Testis (tissue), 2 donors: ENCODE measurements around the gene SELENOH.

ENCODE experiments used
- POLR2A ChIP-seq: fragments of 450-650 bp; IDR thresholded peaks from one replicate; pipeline ENCODE4 v1.6.1; 2017; ENCODE audit warnings: antibody characterized with exemption, mild to moderate bottlenecking, moderate library complexity
- TF ChIP-seq, protein P1 (sequence below), 3 experiments: fragments of 450-650 bp in 2 of 3; fragments of 200-600 bp in 1 of 3; sonication (generic) in 1 of 3; IDR thresholded peaks; one replicate each; pipeline ENCODE4 v1.5.1; 2016 to 2019; ENCODE audit warnings: antibody characterized with exemption in 3 of 3, mild to moderate bottlenecking in 2 of 3, moderate library complexity in 1 of 3

- TF ChIP-seq, protein P1, sequence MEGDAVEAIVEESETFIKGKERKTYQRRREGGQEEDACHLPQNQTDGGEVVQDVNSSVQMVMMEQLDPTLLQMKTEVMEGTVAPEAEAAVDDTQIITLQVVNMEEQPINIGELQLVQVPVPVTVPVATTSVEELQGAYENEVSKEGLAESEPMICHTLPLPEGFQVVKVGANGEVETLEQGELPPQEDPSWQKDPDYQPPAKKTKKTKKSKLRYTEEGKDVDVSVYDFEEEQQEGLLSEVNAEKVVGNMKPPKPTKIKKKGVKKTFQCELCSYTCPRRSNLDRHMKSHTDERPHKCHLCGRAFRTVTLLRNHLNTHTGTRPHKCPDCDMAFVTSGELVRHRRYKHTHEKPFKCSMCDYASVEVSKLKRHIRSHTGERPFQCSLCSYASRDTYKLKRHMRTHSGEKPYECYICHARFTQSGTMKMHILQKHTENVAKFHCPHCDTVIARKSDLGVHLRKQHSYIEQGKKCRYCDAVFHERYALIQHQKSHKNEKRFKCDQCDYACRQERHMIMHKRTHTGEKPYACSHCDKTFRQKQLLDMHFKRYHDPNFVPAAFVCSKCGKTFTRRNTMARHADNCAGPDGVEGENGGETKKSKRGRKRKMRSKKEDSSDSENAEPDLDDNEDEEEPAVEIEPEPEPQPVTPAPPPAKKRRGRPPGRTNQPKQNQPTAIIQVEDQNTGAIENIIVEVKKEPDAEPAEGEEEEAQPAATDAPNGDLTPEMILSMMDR (IDR thresholded peaks at IDR 0.05), result no peak
- no peak for TF ChIP-seq POLR2A
Measured at GRCh38 chr11:57732661-57733060, 8.6 kb upstream of the SELENOH start.
